CD8-positive, alpha-beta memory T cell (primary cell): ENCODE results near the gene FLRT1. TPM values are rescaled to one million over a fixed set of nuclear protein-coding genes. Genes with fewer than 3 reads are reported as not detected.

Experiments used
- CTCF ChIA-PET: fragments of 350-600 bp; sonication (Branson Sonifier 250); formaldehyde crosslinking; loops from one replicate; lab custom pipeline; 2021; ENCODE audit warnings: antibody characterized with exemption; lab: Charles Lee
- POLR2A ChIA-PET: fragments of 350-600 bp; sonication (Branson Sonifier 250); formaldehyde crosslinking; loops from one replicate; lab custom pipeline; 2021; ENCODE audit warnings: antibody characterized with exemption; lab: Charles Lee
- DNase-seq, 5 donors: peaks; one replicate each; pipeline versions ENCODE4 v3.0.0 to v3.0.0-alpha.2; 2020 to 2022; ENCODE audit warnings: mixed read lengths in 1 of 5
- H3K27ac ChIP-seq: one replicate; pipeline ENCODE4 v1.7.0; 2013; ENCODE audit warnings: low read depth, mild to moderate bottlenecking, low read length, moderate library complexity
- H3K27me3 ChIP-seq: 2 replicates; pipeline ENCODE4 v1.7.0; 2013; ENCODE audit warnings: low read length, mild to moderate bottlenecking; ENCODE audit not compliant: insufficient read depth, poor library complexity, severe bottlenecking
- H3K36me3 ChIP-seq: 2 replicates; pipeline ENCODE4 v1.7.0; 2013; ENCODE audit warnings: mild to moderate bottlenecking, low read length, moderate library complexity; ENCODE audit not compliant: insufficient read depth
- H3K4me1 ChIP-seq: 2 replicates; pipeline ENCODE4 v1.7.0; 2013; ENCODE audit warnings: mild to moderate bottlenecking, low read length, moderate library complexity; ENCODE audit not compliant: insufficient read depth
- H3K4me3 ChIP-seq: 2 replicates; pipeline ENCODE4 v1.7.0; 2013; ENCODE audit warnings: mild to moderate bottlenecking, low read length
- H3K9me3 ChIP-seq: 2 replicates; pipeline ENCODE4 v1.7.0; 2013; ENCODE audit warnings: mild to moderate bottlenecking, low read length
- H3K27ac Mint-ChIP-seq, 8 donors: one replicate each; pipeline ENCODE4 v1.8.0; 2020 to 2021; ENCODE audit warnings: mixed read lengths in 8 of 8, mild to moderate bottlenecking in 6 of 8, inconsistent platforms in 3 of 8, moderate library complexity in 3 of 8
- H3K27me3 Mint-ChIP-seq, 2 donors: one replicate each; pipeline ENCODE4 v1.8.0; 2020 to 2021; ENCODE audit warnings: mixed read lengths in 2 of 2, mild to moderate bottlenecking in 1 of 2, moderate library complexity in 1 of 2
- H3K36me3 Mint-ChIP-seq, 3 donors: one replicate each; pipeline ENCODE4 v1.8.0; 2020 to 2021; ENCODE audit warnings: mixed read lengths in 3 of 3, inconsistent platforms in 1 of 3, mild to moderate bottlenecking in 1 of 3
- H3K4me1 Mint-ChIP-seq, 3 donors: one replicate each; pipeline ENCODE4 v1.8.0; 2020 to 2021; ENCODE audit warnings: mixed read lengths in 3 of 3, inconsistent platforms in 1 of 3, mild to moderate bottlenecking in 1 of 3
- H3K4me3 Mint-ChIP-seq, 7 donors: one replicate each; pipeline ENCODE4 v1.8.0; 2020 to 2021; ENCODE audit warnings: mixed read lengths in 7 of 7, mild to moderate bottlenecking in 6 of 7, moderate library complexity in 4 of 7, inconsistent platforms in 2 of 7
- H3K9me3 Mint-ChIP-seq, 5 donors: one replicate each; pipeline ENCODE4 v1.8.0; 2020 to 2022; ENCODE audit warnings: mixed read lengths in 5 of 5, mild to moderate bottlenecking in 3 of 5, moderate library complexity in 2 of 5, inconsistent platforms in 1 of 5
- polyA plus RNA-seq: library from polyadenylated mRNA; unstranded; fragments of 300-500 nt; fragmentation: Illumina TruSeq; gene quantifications from one replicate; pipeline ENCODE4 v1.2.3, GENCODE V29; 2021
- total RNA-seq, 2 experiments: library from RNA; stranded (reverse); gene quantifications; one replicate each; pipeline ENCODE4 v1.2.3, GENCODE V29; 2021

The FLRT1 gene
- total and polyA plus RNA-seq, 3 experiments from 2014 or later: not detected

GRCh38 chr11:64008283-64008913 is 27.3 kb upstream of the FLRT1 start:
- H3K27ac ChIP-seq: no peak overlapping the region
- no peaks in the 10 kb centered on the region for H3K4me1 ChIP-seq
- CTCF ChIA-PET: interaction anchor here (1.4 kb wide), 1 partner anchor 9 kb away, joined by 5 read pairs; no protein-coding TSS in a partner anchor
- H3K4me3 ChIP-seq: no peak overlapping the region
- DNase-seq: no peak
- no peaks in the 10 kb centered on the region for H3K9me3 ChIP-seq
- Mint-ChIP-seq H3K9me3 (peaks cover 0 to 3% (median 0%) of the 10 kb centered on the region in 5 donors), H3K27me3 (peaks cover 21 to 28% of the 10 kb centered on the region in 2 donors), H3K4me3 (peak overlapping the region in 4 of 7 donors; percentile 37 to 72 (median 58)), H3K36me3 (peaks cover 0 to 14% (median 0%) of the 10 kb centered on the region in 3 donors), H3K4me1 (peaks cover 9 to 16% (median 11%) of the 10 kb centered on the region in 3 donors), H3K27ac (no peak overlapping the region)
- POLR2A ChIA-PET: no interaction called here
- H3K36me3 ChIP-seq: no peaks in the 10 kb centered on the region
- H3K27me3 ChIP-seq: peaks cover 5% of the 10 kb centered on the region

DNA sequence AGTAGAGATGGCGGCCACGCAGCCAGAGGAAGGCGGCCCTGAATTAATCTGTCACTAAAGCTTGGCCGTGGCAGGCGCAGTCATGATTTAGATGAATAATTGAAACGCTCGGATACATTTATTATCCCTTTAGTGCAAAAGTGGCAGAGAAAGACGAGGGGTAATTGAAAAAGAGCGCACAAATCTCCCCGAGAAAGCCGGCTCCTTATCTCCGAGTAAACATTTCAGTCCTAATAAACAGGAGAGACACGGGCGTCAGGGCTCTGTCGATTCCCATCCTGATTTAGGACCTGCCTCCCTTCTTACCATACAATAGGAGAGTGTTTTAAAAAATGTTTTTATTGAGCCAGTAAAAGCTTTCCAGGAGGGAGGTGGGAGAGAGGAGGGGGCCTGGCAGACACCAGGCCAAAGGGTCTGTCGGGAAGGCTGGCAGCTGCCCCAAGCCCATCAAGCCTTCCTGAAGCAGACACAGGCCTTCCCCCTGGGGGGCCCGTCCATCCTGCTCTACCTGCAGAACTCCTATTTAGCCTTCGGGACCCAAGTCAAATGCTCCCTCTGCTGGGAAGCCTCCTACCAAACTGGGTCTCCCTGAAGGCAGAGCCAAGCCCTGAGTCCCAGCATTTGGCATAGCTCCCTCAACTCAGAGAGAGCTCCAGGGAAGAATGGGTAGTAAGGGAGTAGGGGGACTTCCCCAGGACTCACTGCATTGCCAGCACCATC is 26.7 kb upstream of the FLRT1 start:
- Histone ChIP-seq H3K4me3 (no peak overlapping the region), H3K36me3 (no peaks in the 10 kb centered on the region), H3K9me3 (no peaks in the 10 kb centered on the region), H3K27me3 (peaks cover 5% of the 10 kb centered on the region), H3K27ac (no peak overlapping the region), H3K4me1 (no peaks in the 10 kb centered on the region)
- no peak for DNase-seq
- ChIA-PET CTCF (interaction anchor here (1.4 kb wide), 1 partner anchor 9 kb away, joined by 5 read pairs; no protein-coding TSS in a partner anchor), POLR2A (no interaction called here)
- Mint-ChIP-seq H3K4me1 (peaks cover 9 to 16% (median 11%) of the 10 kb centered on the region in 3 donors), H3K27ac (no peak overlapping the region), H3K27me3 (peaks cover 22 to 28% of the 10 kb centered on the region in 2 donors), H3K9me3 (peaks cover 0 to 3% (median 0%) of the 10 kb centered on the region in 5 donors), H3K4me3 (no peak overlapping the region), H3K36me3 (peaks cover 0 to 14% (median 0%) of the 10 kb centered on the region in 3 donors)

DNA sequence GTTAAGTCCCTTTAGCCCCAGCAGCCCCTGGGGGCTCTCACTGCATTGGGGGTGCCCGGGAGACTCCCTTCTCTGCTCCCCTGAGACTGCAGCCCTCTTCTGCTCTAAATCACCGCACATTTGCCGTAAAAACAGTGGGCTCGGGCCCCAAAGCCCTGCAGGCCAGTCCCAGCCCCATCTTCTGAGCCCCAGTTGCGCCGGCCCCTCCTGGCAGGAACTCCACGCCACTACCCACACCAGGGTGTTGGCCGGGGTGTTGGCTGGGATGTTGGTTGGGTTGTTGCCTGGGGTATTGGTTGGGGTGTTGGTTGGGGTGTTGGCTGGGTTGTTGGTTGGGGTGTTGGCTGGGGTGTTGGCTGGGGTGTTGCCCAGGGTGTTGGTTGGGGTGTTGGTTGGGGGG is 26.0 kb upstream of the FLRT1 start:
- Mint-ChIP-seq H3K4me3 (no peak overlapping the region), H3K4me1 (peaks cover 9 to 16% (median 11%) of the 10 kb centered on the region in 3 donors), H3K36me3 (peaks cover 0 to 14% (median 0%) of the 10 kb centered on the region in 3 donors), H3K9me3 (peaks cover 0 to 3% (median 0%) of the 10 kb centered on the region in 5 donors), H3K27ac (no peak overlapping the region), H3K27me3 (peaks cover 22 to 28% of the 10 kb centered on the region in 2 donors)
- Histone ChIP-seq H3K36me3 (no peaks in the 10 kb centered on the region), H3K27me3 (peaks cover 5% of the 10 kb centered on the region), H3K4me1 (no peaks in the 10 kb centered on the region), H3K9me3 (no peaks in the 10 kb centered on the region), H3K27ac (no peak overlapping the region), H3K4me3 (no peak overlapping the region)
- ChIA-PET CTCF (interaction anchor here (1.4 kb wide), 1 partner anchor 10 kb away, joined by 5 read pairs; no protein-coding TSS in a partner anchor), POLR2A (no interaction called here)
- no peak for DNase-seq

- no peak overlapping the region for H3K4me3 ChIP-seq
- H3K36me3 ChIP-seq: no peaks in the 10 kb centered on the region
Observed at GRCh38 chr11:64010783-64011182, 24.9 kb upstream of the FLRT1 start.

GRCh38 chr11:64011371-64011770 is 24.4 kb upstream of the FLRT1 start:
- H3K4me1 Mint-ChIP-seq: peaks cover 9 to 16% (median 11%) of the 10 kb centered on the region in 3 donors
- H3K4me1 ChIP-seq: no peaks in the 10 kb centered on the region
- peaks cover 0 to 14% (median 0%) of the 10 kb centered on the region in 3 donors for H3K36me3 Mint-ChIP-seq
- DNase-seq: no peak
- POLR2A ChIA-PET: no interaction called here
- no peaks in the 10 kb centered on the region for H3K9me3 ChIP-seq
- CTCF ChIA-PET: no interaction called here
- H3K27ac ChIP-seq: no peak overlapping the region
- peaks cover 0 to 3% (median 0%) of the 10 kb centered on the region in 5 donors for H3K9me3 Mint-ChIP-seq
- no peaks in the 10 kb centered on the region for H3K36me3 ChIP-seq
- H3K4me3 Mint-ChIP-seq: no peak overlapping the region
- H3K4me3 ChIP-seq: no peak overlapping the region
- H3K27me3 Mint-ChIP-seq: peaks cover 22 to 25% of the 10 kb centered on the region in 2 donors
- H3K27ac Mint-ChIP-seq: no peak overlapping the region
- H3K27me3 ChIP-seq: peaks cover 5% of the 10 kb centered on the region

More at GRCh38 chr11:64010783-64011182, 24.9 kb upstream of the FLRT1 start:
- no peak overlapping the region for H3K27ac Mint-ChIP-seq
- H3K4me1 Mint-ChIP-seq: peaks cover 9 to 16% (median 11%) of the 10 kb centered on the region in 3 donors
- POLR2A ChIA-PET: no interaction called here
- Histone ChIP-seq H3K9me3 (no peaks in the 10 kb centered on the region), H3K4me1 (no peaks in the 10 kb centered on the region), H3K27ac (no peak overlapping the region), H3K27me3 (peaks cover 5% of the 10 kb centered on the region)
- no peak for DNase-seq
- H3K27me3 Mint-ChIP-seq: peaks cover 22 to 28% of the 10 kb centered on the region in 2 donors
- no peak overlapping the region for H3K4me3 Mint-ChIP-seq
- peaks cover 0 to 3% (median 0%) of the 10 kb centered on the region in 5 donors for H3K9me3 Mint-ChIP-seq
- CTCF ChIA-PET: no interaction called here
- H3K36me3 Mint-ChIP-seq: peaks cover 0 to 14% (median 0%) of the 10 kb centered on the region in 3 donors

- Histone ChIP-seq H3K36me3 (no peaks in the 10 kb centered on the region), H3K9me3 (no peaks in the 10 kb centered on the region), H3K27ac (no peak overlapping the region), H3K4me3 (no peak overlapping the region), H3K4me1 (no peaks in the 10 kb centered on the region), H3K27me3 (no peaks in the 10 kb centered on the region)
- H3K27me3 Mint-ChIP-seq: peaks cover 6 to 7% of the 10 kb centered on the region in 2 donors
- H3K36me3 Mint-ChIP-seq: peaks cover 0 to 14% (median 0%) of the 10 kb centered on the region in 3 donors
- ChIA-PET POLR2A (no interaction called here), CTCF (no interaction called here)
- H3K27ac Mint-ChIP-seq: no peak overlapping the region
- no peaks in the 10 kb centered on the region for H3K4me1 Mint-ChIP-seq
- DNase-seq: no peak
- H3K9me3 Mint-ChIP-seq: peaks cover 0 to 3% (median 0%) of the 10 kb centered on the region in 5 donors
- no peak overlapping the region for H3K4me3 Mint-ChIP-seq
Observed at GRCh38 chr11:64013141-64013896, 22.4 kb upstream of the FLRT1 start.

DNA sequence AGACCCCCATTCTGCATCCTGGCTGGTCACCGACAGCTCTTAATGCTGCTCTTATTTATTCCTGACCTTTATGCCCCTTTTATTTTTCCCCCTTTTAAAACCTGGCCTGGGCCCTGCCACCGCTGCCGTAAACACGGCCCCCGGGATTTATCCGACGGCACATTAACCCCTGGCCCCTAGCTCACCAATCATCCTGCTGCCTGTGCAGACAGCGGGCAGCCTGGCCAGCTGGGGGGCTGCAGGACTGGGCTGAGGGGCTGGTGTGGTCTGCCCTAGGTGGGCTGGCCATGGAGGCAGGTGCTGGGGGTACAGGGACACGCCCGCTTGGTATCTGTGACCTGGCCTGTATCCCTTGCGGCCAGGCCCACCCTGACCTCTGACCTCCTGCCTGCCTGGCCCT is 21.4 kb upstream of the FLRT1 start:
- CTCF ChIA-PET: interaction anchor here (1.7 kb wide), 1 partner anchor 14 kb away, joined by 5 read pairs; no protein-coding TSS in a partner anchor
- peaks cover 0 to 4% of the 10 kb centered on the region in 2 donors for H3K27me3 Mint-ChIP-seq
- Histone ChIP-seq H3K9me3 (no peaks in the 10 kb centered on the region), H3K36me3 (no peaks in the 10 kb centered on the region), H3K27me3 (no peaks in the 10 kb centered on the region), H3K27ac (no peak overlapping the region), H3K4me3 (no peak overlapping the region), H3K4me1 (no peaks in the 10 kb centered on the region)
- no peak overlapping the region for H3K27ac Mint-ChIP-seq
- peaks cover 0 to 3% (median 0%) of the 10 kb centered on the region in 5 donors for H3K9me3 Mint-ChIP-seq
- no peak for DNase-seq
- H3K4me3 Mint-ChIP-seq: no peak overlapping the region
- peaks cover 0 to 14% (median 0%) of the 10 kb centered on the region in 3 donors for H3K36me3 Mint-ChIP-seq
- no peaks in the 10 kb centered on the region for H3K4me1 Mint-ChIP-seq
- POLR2A ChIA-PET: no interaction called here
